ENCODE data around the gene OSBP. TPM values are rescaled to one million over a fixed set of nuclear protein-coding genes. Genes with fewer than 3 reads are reported as not detected.

The OSBP gene
- total RNA-seq, 1 experiment from 2014 or later, result 43.8 TPM

DNA sequence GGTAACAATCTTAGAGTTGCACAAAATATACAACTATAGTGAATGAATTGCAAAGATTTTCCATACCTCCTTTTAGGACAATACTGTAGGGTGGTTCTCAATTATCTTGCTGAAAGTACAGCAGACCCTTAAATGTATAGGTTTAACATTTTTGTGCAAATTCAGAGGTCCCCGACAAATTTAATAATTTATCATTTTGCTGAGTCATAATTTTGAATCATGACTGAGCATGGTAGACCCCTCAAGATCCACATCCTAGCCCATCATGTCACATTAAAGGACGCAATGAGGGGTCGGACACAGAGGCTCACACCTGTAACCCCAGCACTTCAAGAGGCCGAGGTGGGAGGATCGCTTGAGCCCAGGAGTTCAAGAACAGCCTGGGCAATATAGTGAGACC, 43.5 kb downstream of the OSBP start:
- Histone ChIP-seq H3K9ac (ENCODE audit: low read length) (no peak overlapping the region), H3K9me2 (ENCODE audit: insufficient read depth) (no peaks in the 10 kb centered on the region), H4K20me1 (ENCODE audit: insufficient read depth) (no peaks in the 10 kb centered on the region), H3K27ac (ENCODE audit: low read depth, low read length) (no peak overlapping the region), H3K4me2 (ENCODE audit: low read length) (no peak overlapping the region), H3K9me3 (ENCODE audit: control insufficient read depth in 1 of 2, insufficient read depth in 1 of 2, low read depth in 1 of 2, low read length in 2 of 2) (no peaks in the 10 kb centered on the region), H3K27me3 (ENCODE audit: insufficient read depth, low read length) (no peaks in the 10 kb centered on the region), H3K4me1 (ENCODE audit: control insufficient read depth in 1 of 2, insufficient read depth in 2 of 2, low read length in 2 of 2) (peaks cover under 1 to 12% of the 10 kb centered on the region in 2 experiments), H2AFZ (ENCODE audit: low read depth, low read length, poor library complexity, severe bottlenecking) (no peak overlapping the region), H3K4me3 (replicated peaks in 1 of 2; ENCODE audit: low read depth in 1 of 2, low read length in 2 of 2) (no peak overlapping the region), H3K79me2 (ENCODE audit: insufficient read depth, low read length) (no peaks in the 10 kb centered on the region), H3K36me3 (ENCODE audit: control insufficient read depth in 1 of 2, insufficient read depth in 2 of 2, low read length in 2 of 2) (peaks cover 12 to 14% of the 10 kb centered on the region in 2 experiments; a peak in 3 of 4 replicates)
- DNase-seq (ENCODE audit: low read depth, low spot score), result no peak
- TF ChIP-seq, protein P1, sequence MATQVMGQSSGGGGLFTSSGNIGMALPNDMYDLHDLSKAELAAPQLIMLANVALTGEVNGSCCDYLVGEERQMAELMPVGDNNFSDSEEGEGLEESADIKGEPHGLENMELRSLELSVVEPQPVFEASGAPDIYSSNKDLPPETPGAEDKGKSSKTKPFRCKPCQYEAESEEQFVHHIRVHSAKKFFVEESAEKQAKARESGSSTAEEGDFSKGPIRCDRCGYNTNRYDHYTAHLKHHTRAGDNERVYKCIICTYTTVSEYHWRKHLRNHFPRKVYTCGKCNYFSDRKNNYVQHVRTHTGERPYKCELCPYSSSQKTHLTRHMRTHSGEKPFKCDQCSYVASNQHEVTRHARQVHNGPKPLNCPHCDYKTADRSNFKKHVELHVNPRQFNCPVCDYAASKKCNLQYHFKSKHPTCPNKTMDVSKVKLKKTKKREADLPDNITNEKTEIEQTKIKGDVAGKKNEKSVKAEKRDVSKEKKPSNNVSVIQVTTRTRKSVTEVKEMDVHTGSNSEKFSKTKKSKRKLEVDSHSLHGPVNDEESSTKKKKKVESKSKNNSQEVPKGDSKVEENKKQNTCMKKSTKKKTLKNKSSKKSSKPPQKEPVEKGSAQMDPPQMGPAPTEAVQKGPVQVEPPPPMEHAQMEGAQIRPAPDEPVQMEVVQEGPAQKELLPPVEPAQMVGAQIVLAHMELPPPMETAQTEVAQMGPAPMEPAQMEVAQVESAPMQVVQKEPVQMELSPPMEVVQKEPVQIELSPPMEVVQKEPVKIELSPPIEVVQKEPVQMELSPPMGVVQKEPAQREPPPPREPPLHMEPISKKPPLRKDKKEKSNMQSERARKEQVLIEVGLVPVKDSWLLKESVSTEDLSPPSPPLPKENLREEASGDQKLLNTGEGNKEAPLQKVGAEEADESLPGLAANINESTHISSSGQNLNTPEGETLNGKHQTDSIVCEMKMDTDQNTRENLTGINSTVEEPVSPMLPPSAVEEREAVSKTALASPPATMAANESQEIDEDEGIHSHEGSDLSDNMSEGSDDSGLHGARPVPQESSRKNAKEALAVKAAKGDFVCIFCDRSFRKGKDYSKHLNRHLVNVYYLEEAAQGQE (IDR thresholded peaks at IDR 0.05; ENCODE audit: low read depth), result no peak
- TF ChIP-seq POLR2AphosphoS5 (IDR thresholded peaks at IDR 0.05; ENCODE audit: low read depth, low read length), result no peak
- no peak for TF ChIP-seq EZH2phosphoT487 (IDR thresholded peaks at IDR 0.05; ENCODE audit: borderline replicate concordance)
- TF ChIP-seq CBX3 (IDR thresholded peaks at IDR 0.05; ENCODE audit: low read depth), result no peak
- TF ChIP-seq, protein P2, sequence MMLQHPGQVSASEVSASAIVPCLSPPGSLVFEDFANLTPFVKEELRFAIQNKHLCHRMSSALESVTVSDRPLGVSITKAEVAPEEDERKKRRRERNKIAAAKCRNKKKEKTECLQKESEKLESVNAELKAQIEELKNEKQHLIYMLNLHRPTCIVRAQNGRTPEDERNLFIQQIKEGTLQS (IDR thresholded peaks at IDR 0.05), result no peak
- TF ChIP-seq ELF1 (IDR thresholded peaks at IDR 0.05; ENCODE audit: borderline replicate concordance, low read depth), result no peak
- TF ChIP-seq EGR1 (IDR thresholded peaks at IDR 0.05; ENCODE audit: low read depth), result no peak
- no peak for TF ChIP-seq SRF (IDR thresholded peaks at IDR 0.05; ENCODE audit: low read depth)
- TF ChIP-seq ZNF274 (IDR thresholded peaks at IDR 0.05; ENCODE audit: low read depth, low read length), result no peak
- no peak for TF ChIP-seq CEBPB (IDR thresholded peaks at IDR 0.05; ENCODE audit: low read depth)
- no peak for TF ChIP-seq YY1 (IDR thresholded peaks at IDR 0.05; ENCODE audit: extremely low read depth, insufficient replicate concordance, low read depth, low read length)
- TF ChIP-seq, protein P3, sequence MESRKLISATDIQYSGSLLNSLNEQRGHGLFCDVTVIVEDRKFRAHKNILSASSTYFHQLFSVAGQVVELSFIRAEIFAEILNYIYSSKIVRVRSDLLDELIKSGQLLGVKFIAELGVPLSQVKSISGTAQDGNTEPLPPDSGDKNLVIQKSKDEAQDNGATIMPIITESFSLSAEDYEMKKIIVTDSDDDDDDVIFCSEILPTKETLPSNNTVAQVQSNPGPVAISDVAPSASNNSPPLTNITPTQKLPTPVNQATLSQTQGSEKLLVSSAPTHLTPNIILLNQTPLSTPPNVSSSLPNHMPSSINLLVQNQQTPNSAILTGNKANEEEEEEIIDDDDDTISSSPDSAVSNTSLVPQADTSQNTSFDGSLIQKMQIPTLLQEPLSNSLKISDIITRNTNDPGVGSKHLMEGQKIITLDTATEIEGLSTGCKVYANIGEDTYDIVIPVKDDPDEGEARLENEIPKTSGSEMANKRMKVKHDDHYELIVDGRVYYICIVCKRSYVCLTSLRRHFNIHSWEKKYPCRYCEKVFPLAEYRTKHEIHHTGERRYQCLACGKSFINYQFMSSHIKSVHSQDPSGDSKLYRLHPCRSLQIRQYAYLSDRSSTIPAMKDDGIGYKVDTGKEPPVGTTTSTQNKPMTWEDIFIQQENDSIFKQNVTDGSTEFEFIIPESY (IDR thresholded peaks at IDR 0.05; ENCODE audit: extremely low read depth, insufficient replicate concordance, low read length), result no peak
- no TSS peak for BruUV-seq (replicated peaks)
- ChIA-PET RAD21 (ENCODE audit: low non-redundant PET in 1 of 2, low total read pairs in 2 of 2, uncharacterized antibody in 2 of 2, unreplicated experiment in 2 of 2) (no interaction called here), POLR2A (no interaction called here), CTCF (no interaction called here)
- intact Hi-C loops (cut with micrococcal nuclease), result no loop called here
- ATAC-seq, result no peak
